Stomach smooth muscle (tissue), 2 donors: Measurements from ENCODE around the gene ECPAS.
A peak's percentile ranks its signal among the peaks of the same experiment; 100 is the strongest.
"Not testable (repeated sequence)": the region's sequence is repeated elsewhere in the genome, so short reads cannot be mapped to it uniquely, and the experiment has no call there.

Experiments used
- H3K27ac ChIP-seq: one replicate; pipeline ENCODE4 v1.7.0; 2013; ENCODE audit warnings: mild to moderate bottlenecking, low read length, inconsistent platforms
- H3K27me3 ChIP-seq, 2 donors: one replicate each; pipeline ENCODE4 v1.7.0; 2013; ENCODE audit warnings: low read length in 2 of 2; ENCODE audit not compliant: insufficient read depth in 2 of 2, control insufficient read depth in 1 of 2
- H3K36me3 ChIP-seq, 2 donors: one replicate each; pipeline ENCODE4 v1.7.0; 2013; ENCODE audit warnings: low read length in 2 of 2; ENCODE audit not compliant: control insufficient read depth in 2 of 2, insufficient read depth in 2 of 2
- H3K4me1 ChIP-seq: one replicate; pipeline ENCODE4 v1.7.0; 2013; ENCODE audit warnings: low read length; ENCODE audit not compliant: control insufficient read depth, insufficient read depth
- H3K4me3 ChIP-seq, 2 donors: one replicate each; pipeline ENCODE4 v1.7.0; 2013; ENCODE audit warnings: low read length in 2 of 2
- H3K9ac ChIP-seq, 2 donors: one replicate each; pipeline ENCODE4 v1.7.0; 2013; ENCODE audit warnings: low read length in 2 of 2, mild to moderate bottlenecking in 1 of 2
- H3K9me3 ChIP-seq, 2 donors: one replicate each; pipeline ENCODE4 v1.7.0; 2013; ENCODE audit warnings: low read length in 2 of 2; ENCODE audit not compliant: control insufficient read depth in 2 of 2
- donor health status: healthy.
- donor health status: Pancreatic carcinoma.

Gene ECPAS

GRCh38 chr9:111511581-111511980, 27.4 kb upstream of the ECPAS start:
- H3K9ac ChIP-seq, H3K27me3 ChIP-seq, H3K9me3 ChIP-seq, H3K4me3 ChIP-seq, H3K36me3 ChIP-seq, H3K4me1 ChIP-seq, H3K27ac ChIP-seq: not testable (repeated sequence)

GRCh38 chr9:111502506-111502905, 18.3 kb upstream of the ECPAS start:
- Histone ChIP-seq H3K4me3 (no peak overlapping the region), H3K9me3 (no peaks in the 10 kb centered on the region), H3K36me3 (no peaks in the 10 kb centered on the region), H3K9ac (no peak overlapping the region), H3K27ac (no peak overlapping the region), H3K27me3 (no peaks in the 10 kb centered on the region), H3K4me1 (no peaks in the 10 kb centered on the region)

DNA sequence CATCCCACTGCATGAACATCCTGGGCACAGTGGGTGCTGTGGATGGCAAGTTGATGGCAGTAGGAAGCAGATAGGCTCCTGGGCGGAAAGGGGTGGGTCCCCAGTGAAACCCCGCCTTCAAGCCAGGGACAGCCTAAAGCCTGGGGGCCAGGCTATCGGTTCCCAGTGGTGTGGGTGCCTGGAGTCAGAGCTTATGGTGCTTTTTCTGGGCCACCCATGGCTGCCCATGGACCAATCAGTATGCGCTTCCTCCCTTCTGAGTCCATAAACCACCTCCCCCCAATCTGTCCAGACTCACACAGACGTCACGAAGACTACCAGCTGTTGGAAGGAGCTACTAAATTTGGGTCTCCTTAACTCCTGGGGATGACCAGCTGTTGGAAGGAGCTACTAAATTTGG, 17.5 kb upstream of the ECPAS start:
- no peak overlapping the region for H3K9ac ChIP-seq
- no peak overlapping the region for H3K27ac ChIP-seq
- H3K4me1 ChIP-seq: no peaks in the 10 kb centered on the region

GRCh38 chr9:111501005-111501562, 16.9 kb upstream of the ECPAS start:
- Histone ChIP-seq H3K9ac (no peak overlapping the region), H3K27ac (no peak overlapping the region), H3K9me3 (no peaks in the 10 kb centered on the region), H3K4me3 (no peak overlapping the region), H3K4me1 (no peaks in the 10 kb centered on the region), H3K36me3 (no peaks in the 10 kb centered on the region), H3K27me3 (no peaks in the 10 kb centered on the region)

More for the DNA sequence above, 17.5 kb upstream of the ECPAS start:
- no peaks in the 10 kb centered on the region for H3K9me3 ChIP-seq
- H3K27me3 ChIP-seq: no peaks in the 10 kb centered on the region
- no peak overlapping the region for H3K4me3 ChIP-seq
- no peaks in the 10 kb centered on the region for H3K36me3 ChIP-seq

DNA sequence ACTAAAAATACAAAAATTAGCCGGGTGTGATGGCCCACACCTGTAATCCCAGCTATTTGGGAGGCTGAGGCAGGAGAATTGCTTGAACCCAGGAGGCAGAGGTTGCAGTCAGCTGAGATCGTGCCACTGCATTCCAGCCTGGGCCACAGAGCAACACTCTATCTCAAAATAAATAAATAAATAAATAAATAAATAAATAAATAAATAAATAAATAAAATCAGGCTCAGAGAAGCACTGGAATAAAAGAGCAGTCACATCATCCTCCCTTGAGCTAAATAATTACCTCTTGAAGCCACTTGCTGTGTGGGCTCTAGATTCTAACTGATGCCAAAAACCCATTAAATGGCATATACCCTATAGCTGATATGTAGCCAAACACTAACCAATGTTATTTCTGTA, 13.0 kb upstream of the ECPAS start:
- not testable (repeated sequence) for H3K4me1 ChIP-seq, H3K4me3 ChIP-seq, H3K9me3 ChIP-seq, H3K27me3 ChIP-seq, H3K27ac ChIP-seq, H3K9ac ChIP-seq, H3K36me3 ChIP-seq

DNA sequence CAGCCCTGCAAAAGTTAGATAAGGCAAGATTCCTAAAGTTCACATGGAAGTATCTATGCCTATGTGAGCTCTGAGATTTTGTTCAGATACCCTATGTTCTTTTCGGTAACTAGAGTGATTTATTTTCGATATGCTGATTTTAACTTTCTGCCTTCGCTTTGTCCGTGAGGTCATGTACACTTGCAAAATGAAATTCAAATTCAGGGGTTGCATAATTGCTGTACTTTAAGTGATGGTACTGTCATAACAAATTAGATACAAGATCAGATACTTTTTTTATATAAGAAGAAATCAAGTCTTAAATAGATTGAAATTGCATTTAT, 350 bp upstream of the ECPAS start:
- H3K4me1 ChIP-seq: peaks cover 10% of the 10 kb centered on the region
- H3K36me3 ChIP-seq: no peaks in the 10 kb centered on the region
- H3K27ac ChIP-seq: peak overlapping the region; percentile 76
- no peaks in the 10 kb centered on the region for H3K27me3 ChIP-seq
- H3K9ac ChIP-seq: peak overlapping the region; percentile 82 to 94
- no peaks in the 10 kb centered on the region for H3K9me3 ChIP-seq
- peak overlapping the region; percentile 77 to 96 for H3K4me3 ChIP-seq

GRCh38 chr9:111483439-111483857, 735 bp downstream of the ECPAS start:
- Histone ChIP-seq H3K9me3 (no peaks in the 10 kb centered on the region), H3K4me1 (peaks cover 10% of the 10 kb centered on the region), H3K36me3 (no peaks in the 10 kb centered on the region), H3K9ac (peak overlapping the region in 1 of 2 donors; percentile 99), H3K4me3 (peak overlapping the region in 1 of 2 donors; percentile 96), H3K27me3 (no peaks in the 10 kb centered on the region), H3K27ac (no peak overlapping the region)

DNA sequence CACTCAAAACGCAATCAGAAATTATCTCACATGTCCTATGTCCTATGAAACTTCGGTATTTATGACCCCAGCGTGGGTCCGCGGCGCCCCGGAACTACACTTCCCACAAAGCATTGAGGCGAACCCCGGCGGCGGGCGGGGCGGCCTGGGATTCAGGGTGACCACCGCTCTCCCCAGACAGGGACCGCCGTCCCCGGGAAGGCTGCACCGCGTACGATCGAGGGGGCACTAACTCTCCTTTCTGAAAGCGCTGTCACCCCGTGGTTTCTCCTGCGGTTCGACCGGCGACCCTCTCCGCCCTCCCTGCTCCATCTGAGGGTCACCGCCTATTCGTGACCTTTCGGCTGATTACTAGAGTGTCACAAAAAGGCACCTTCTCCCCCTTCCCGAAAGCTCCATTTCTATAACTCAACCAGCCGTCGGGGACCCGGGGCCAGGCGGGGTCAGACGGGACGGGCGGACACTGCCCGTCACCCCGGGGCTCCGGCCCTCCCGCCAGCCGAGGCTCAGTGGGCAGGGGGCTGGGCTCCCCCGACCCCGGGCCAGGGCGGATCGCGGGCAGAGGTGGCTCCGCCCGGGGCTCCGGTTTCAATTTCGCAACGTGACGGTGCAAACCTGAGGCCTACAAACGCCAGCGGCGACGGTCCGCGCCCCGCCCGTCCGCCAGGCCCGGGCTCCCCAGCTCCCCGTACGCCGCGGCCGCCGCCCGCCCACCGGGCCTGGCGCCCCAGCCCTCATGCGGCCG, 1.3 kb downstream of the ECPAS start:
- Histone ChIP-seq H3K9me3 (no peaks in the 10 kb centered on the region), H3K4me1 (peaks cover 10% of the 10 kb centered on the region), H3K9ac (peak overlapping the region; percentile 95 to 99), H3K27me3 (no peaks in the 10 kb centered on the region), H3K27ac (peak overlapping the region; percentile 97), H3K4me3 (peak overlapping the region; percentile 92 to 96), H3K36me3 (no peaks in the 10 kb centered on the region)

DNA sequence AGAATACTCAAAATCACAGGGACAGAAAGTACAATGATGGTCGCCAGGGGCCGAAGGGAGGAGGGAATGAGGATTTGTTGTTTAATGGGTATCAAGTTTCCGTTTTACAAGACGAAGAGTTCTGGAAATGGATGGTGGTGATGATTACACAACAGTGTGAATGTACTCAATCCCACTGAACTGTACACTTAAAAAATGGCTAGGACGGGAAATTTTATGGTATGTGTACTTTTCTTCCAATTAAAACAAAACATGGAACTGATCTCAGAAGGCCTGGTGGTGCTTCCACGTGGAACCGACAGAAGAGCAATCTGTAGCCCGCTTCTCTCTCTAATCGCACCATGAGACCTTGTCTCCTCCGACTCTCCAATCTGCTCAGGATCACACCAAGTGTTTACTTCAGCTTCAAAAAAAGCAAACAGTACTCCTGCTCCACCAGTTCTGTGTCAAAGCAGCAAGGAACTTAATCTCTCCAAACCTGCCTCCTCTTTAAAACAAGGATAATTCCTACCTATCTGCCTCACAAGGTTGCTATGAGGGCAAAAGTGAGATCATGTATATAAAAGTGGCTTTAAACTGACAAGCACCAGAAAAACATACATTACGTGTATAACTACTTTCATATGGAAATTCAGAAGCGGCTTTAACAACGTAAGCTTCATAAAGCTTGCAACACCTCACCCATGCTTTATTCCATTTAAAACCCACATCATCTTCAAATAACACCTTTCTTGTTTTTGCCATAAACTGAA, 2.1 kb downstream of the ECPAS start:
- Histone ChIP-seq H3K9me3 (no peaks in the 10 kb centered on the region), H3K36me3 (no peaks in the 10 kb centered on the region), H3K9ac (peak overlapping the region; percentile 95 to 99), H3K4me1 (peaks cover 10% of the 10 kb centered on the region), H3K27me3 (no peaks in the 10 kb centered on the region), H3K27ac (peak overlapping the region; percentile 97), H3K4me3 (peak overlapping the region; percentile 92 to 96)

- peaks cover 9% of the 10 kb centered on the region for H3K4me1 ChIP-seq
- no peaks in the 10 kb centered on the region for H3K36me3 ChIP-seq
- no peaks in the 10 kb centered on the region for H3K9me3 ChIP-seq
- H3K27me3 ChIP-seq: no peaks in the 10 kb centered on the region
- H3K4me3 ChIP-seq: no peak overlapping the region
- no peak overlapping the region for H3K9ac ChIP-seq
- no peak overlapping the region for H3K27ac ChIP-seq
Measured at GRCh38 chr9:111477677-111478076, 6.5 kb downstream of the ECPAS start.

- no peak overlapping the region for H3K4me3 ChIP-seq
- H3K9me3 ChIP-seq: no peaks in the 10 kb centered on the region
- H3K27ac ChIP-seq: no peak overlapping the region
- H3K36me3 ChIP-seq: no peaks in the 10 kb centered on the region
- no peak overlapping the region for H3K9ac ChIP-seq
- H3K27me3 ChIP-seq: no peaks in the 10 kb centered on the region
- H3K4me1 ChIP-seq: no peaks in the 10 kb centered on the region
Measured at GRCh38 chr9:111475195-111475594, 9.0 kb downstream of the ECPAS start.
